ENCODE data around the gene LACC1.

- TF ChIP-seq POLR2AphosphoS5 (IDR thresholded peaks at IDR 0.05; ENCODE audit: insufficient read depth, low read depth, low read length) (no peak), EZH2 (IDR thresholded peaks at IDR 0.05; ENCODE audit: borderline replicate concordance, low read depth, low read length, severe bottlenecking) (no peak), POLR2A (IDR thresholded peaks at IDR 0.05; ENCODE audit: low read depth, low read length) (no peak), MAX (IDR thresholded peaks at IDR 0.05; ENCODE audit: insufficient read depth, insufficient read length) (no peak), CTCF (IDR thresholded peaks at IDR 0.05; ENCODE audit: extremely low read depth in 1 of 2, insufficient read depth in 1 of 2, low read depth in 1 of 2, low read length in 2 of 2) (no peak), JUN (IDR thresholded peaks at IDR 0.05; ENCODE audit: borderline replicate concordance, insufficient read depth, insufficient read length, low read depth) (no peak), FOS (IDR thresholded peaks at IDR 0.05; ENCODE audit: borderline replicate concordance, insufficient read depth, low read length) (no peak)
Observed at GRCh38 chr13:43883631-43884030, 3.9 kb downstream of the LACC1 start.
